H1 (cell line): Measurements from ENCODE around the gene SH3RF3. TPM values are rescaled to one million over a fixed set of nuclear protein-coding genes. Genes with fewer than 3 reads are reported as not detected.

Experiments
- CTCF ChIA-PET: fragments of 300-600 bp; sonication (Branson Sonifier 250); formaldehyde crosslinking; loops from one replicate; lab custom pipeline; 2021; ENCODE audit not compliant: partially characterized antibody; lab: Charles Lee
- POLR2A ChIA-PET: fragments of 300-600 bp; sonication (Branson Sonifier 250); formaldehyde crosslinking; loops from one replicate; lab custom pipeline; 2021; ENCODE audit warnings: inconsistent platforms; ENCODE audit not compliant: partially characterized antibody; lab: Charles Lee
- DNase-seq, 2 experiments: peaks; one replicate each; pipeline versions ENCODE4 v3.0.0 to v3.0.0-alpha.2; 2010 to 2022; ENCODE audit warnings: low spot score in 2 of 2, low read depth in 1 of 2, mixed read lengths in 1 of 2
- FAIRE-seq: peaks from 2 replicates; lab custom pipeline; 2011; peaks lifted over from hg19 to GRCh38; lab: Jason Lieb, UNC
- H2AFZ ChIP-seq: 2 replicates; pipeline ENCODE4 v1.8.1; 2012; ENCODE audit warnings: low read length, inconsistent platforms
- H2AK5ac ChIP-seq: 2 replicates; pipeline ENCODE4 v1.6.1; 2013; ENCODE audit warnings: low read depth, low read length
- H2BK120ac ChIP-seq: replicated peaks from 2 replicates; pipeline ENCODE3; 2013; ENCODE audit warnings: low read depth, low read length, inconsistent platforms
- H2BK12ac ChIP-seq: 2 replicates; pipeline ENCODE4 v1.6.1; 2013; ENCODE audit warnings: low read depth, low read length
- H2BK15ac ChIP-seq: 2 replicates; pipeline ENCODE4 v1.6.1; 2013; ENCODE audit warnings: low read length
- H2BK20ac ChIP-seq: 2 replicates; pipeline ENCODE4 v1.6.1; 2013; ENCODE audit warnings: low read length
- H2BK5ac ChIP-seq: 2 replicates; pipeline ENCODE4 v1.6.1; 2013; ENCODE audit warnings: low read depth, low read length
- H3K14ac ChIP-seq: 2 replicates; pipeline ENCODE4 v1.6.1; 2013; ENCODE audit warnings: inconsistent platforms; ENCODE audit not compliant: insufficient read length
- H3K18ac ChIP-seq: 2 replicates; pipeline ENCODE4 v1.6.1; 2013; ENCODE audit warnings: low read length; ENCODE audit errors: extremely low read depth
- H3K23ac ChIP-seq: 2 replicates; pipeline ENCODE4 v1.6.1; 2013; ENCODE audit warnings: inconsistent platforms; ENCODE audit not compliant: insufficient read length
- H3K23me2 ChIP-seq: 2 replicates; pipeline ENCODE4 v1.6.1; 2013; ENCODE audit warnings: low read depth, low read length
- H3K27ac ChIP-seq: 2 replicates; pipeline ENCODE4 v1.6.1; 2011; ENCODE audit warnings: low read depth, low read length, inconsistent platforms
- H3K27me3 ChIP-seq, 4 experiments: replicated peaks in 1 of 4; 1 replicate in 1 of 4; 2 replicates in 3 of 4; pipeline versions ENCODE4 v1.6.1 to v1.8.1; 2011 to 2013; ENCODE audit warnings: low read length in 3 of 4, mild to moderate bottlenecking in 3 of 4, inconsistent platforms in 2 of 4, mixed read lengths in 2 of 4, moderate library complexity in 1 of 4; ENCODE audit not compliant: control insufficient read depth in 3 of 4, insufficient read depth in 3 of 4; ENCODE audit errors: extremely low read depth in 1 of 4
- H3K36me3 ChIP-seq, 4 experiments: 2 replicates each; pipeline versions ENCODE4 v1.6.1 to v1.8.1; 2011 to 2013; ENCODE audit warnings: mild to moderate bottlenecking in 4 of 4, low read length in 3 of 4, moderate library complexity in 2 of 4, control low read depth in 1 of 4, inconsistent platforms in 1 of 4; ENCODE audit not compliant: insufficient read depth in 4 of 4, control insufficient read depth in 2 of 4
- H3K4ac ChIP-seq: replicated peaks from 2 replicates; pipeline ENCODE3; 2013; ENCODE audit warnings: low read length, low read depth, mixed read lengths, inconsistent platforms; ENCODE audit not compliant: insufficient read length
- H3K4me1 ChIP-seq, 4 experiments: replicated peaks in 1 of 4; 1 replicate in 1 of 4; 2 replicates in 3 of 4; pipeline versions ENCODE4 v1.6.1 to v1.8.1; 2011 to 2013; ENCODE audit warnings: low read length in 3 of 4, inconsistent platforms in 2 of 4, mixed read lengths in 1 of 4; ENCODE audit not compliant: insufficient read depth in 4 of 4, control insufficient read depth in 3 of 4
- H3K4me2 ChIP-seq, 2 experiments: 2 replicates each; pipeline versions ENCODE4 v1.6.1 to v1.8.1; 2011 to 2013; ENCODE audit warnings: low read depth in 2 of 2, low read length in 2 of 2, control low read depth in 1 of 2, inconsistent platforms in 1 of 2, mild to moderate bottlenecking in 1 of 2; ENCODE audit not compliant: insufficient read depth in 1 of 2
- H3K4me3 ChIP-seq, 4 experiments: fragments of 200-600, 300-600 bp in 1 of 4; sonication (generic), shearing (Covaris generic), sonication (Bioruptor Twin) in 1 of 4; 2 replicates each; pipeline versions ENCODE4 v1.5.1 to v1.8.1; 2011 to 2016; ENCODE audit warnings: low read length in 4 of 4, low read depth in 3 of 4, control low read depth in 2 of 4, inconsistent platforms in 2 of 4, mild to moderate bottlenecking in 2 of 4, mixed read lengths in 1 of 4, moderate library complexity in 1 of 4; ENCODE audit not compliant: insufficient read depth in 2 of 4; ENCODE audit errors: extremely low read depth in 1 of 4
- H3K56ac ChIP-seq: replicated peaks from 2 replicates; pipeline ENCODE3; 2013; ENCODE audit warnings: low read depth, mild to moderate bottlenecking, mixed read lengths, low read length, inconsistent platforms; ENCODE audit not compliant: insufficient read length
- H3K79me1 ChIP-seq: 2 replicates; pipeline ENCODE4 v1.6.1; 2013; ENCODE audit warnings: low read depth, low read length, control low read depth
- H3K79me2 ChIP-seq, 2 experiments: 2 replicates each; pipeline versions ENCODE4 v1.6.1 to v1.8.1; 2012 to 2013; ENCODE audit warnings: low read length in 2 of 2, mild to moderate bottlenecking in 2 of 2, inconsistent platforms in 1 of 2; ENCODE audit not compliant: insufficient read depth in 2 of 2, control insufficient read depth in 1 of 2
- H3K9ac ChIP-seq, 4 experiments: replicated peaks in 1 of 4; 1 replicate in 1 of 4; 2 replicates in 3 of 4; pipeline versions ENCODE4 v1.6.1 to v1.8.1; 2011 to 2013; ENCODE audit warnings: low read depth in 3 of 4, low read length in 3 of 4, control low read depth in 2 of 4, mild to moderate bottlenecking in 2 of 4, moderate library complexity in 2 of 4, inconsistent platforms in 1 of 4; ENCODE audit errors: extremely low read depth in 1 of 4
- H3K9me3 ChIP-seq, 2 experiments: 2 replicates each; pipeline versions ENCODE4 v1.6.1 to v1.8.1; 2012 to 2013; ENCODE audit warnings: mild to moderate bottlenecking in 2 of 2, moderate library complexity in 2 of 2, control low read depth in 1 of 2, inconsistent platforms in 1 of 2, low read depth in 1 of 2, low read length in 1 of 2, mixed read lengths in 1 of 2; ENCODE audit not compliant: insufficient read depth in 2 of 2
- H4K20me1 ChIP-seq, 2 experiments: replicated peaks in 1 of 2; 2 replicates each; pipeline versions ENCODE3 to v1.8.1; 2011 to 2013; ENCODE audit warnings: inconsistent platforms in 2 of 2, low read length in 2 of 2, mild to moderate bottlenecking in 1 of 2; ENCODE audit not compliant: insufficient read depth in 2 of 2, control insufficient read depth in 1 of 2
- H4K5ac ChIP-seq: 2 replicates; pipeline ENCODE4 v1.6.1; 2013; ENCODE audit warnings: low read length, low read depth, mixed read lengths, inconsistent platforms; ENCODE audit not compliant: insufficient read length
- H4K8ac ChIP-seq: 2 replicates; pipeline ENCODE4 v1.8.0; 2013; ENCODE audit warnings: mild to moderate bottlenecking, moderate library complexity, low read length, inconsistent platforms; ENCODE audit not compliant: insufficient read depth; ENCODE audit errors: extremely low read depth
- H4K91ac ChIP-seq: replicated peaks from 2 replicates; pipeline ENCODE3; 2013; ENCODE audit warnings: low read length, mixed read lengths, inconsistent platforms; ENCODE audit not compliant: insufficient read length
- BACH1 ChIP-seq: IDR thresholded peaks from 2 replicates; pipeline ENCODE4 v1.6.1; 2012; ENCODE audit warnings: low read length, improper control_type of control experiment
- HDAC6 ChIP-seq: IDR thresholded peaks from one replicate; pipeline ENCODE4 v1.7.1; 2012; ENCODE audit warnings: low read depth, mild to moderate bottlenecking, inconsistent platforms, low read length, moderate library complexity
- JUND ChIP-seq: IDR thresholded peaks from 2 replicates; pipeline ENCODE4 v1.6.1; 2011; ENCODE audit warnings: mild to moderate bottlenecking, improper control_type of control experiment, low read length
- KDM1A ChIP-seq: fragments of 200-600, 300-600 bp; sonication (generic); IDR thresholded peaks from 2 replicates; pipeline ENCODE4 v1.7.1; 2016; ENCODE audit warnings: mild to moderate bottlenecking, low read length, borderline replicate concordance
- KDM4A ChIP-seq: IDR thresholded peaks from one replicate; pipeline ENCODE4 v1.7.1; 2012; ENCODE audit warnings: low read depth, mild to moderate bottlenecking, moderate library complexity, low read length, inconsistent platforms; ENCODE audit not compliant: severe bottlenecking
- PHF8 ChIP-seq: fragments of 200-600 bp; sonication (generic); conservative IDR thresholded peaks from 2 replicates; pipeline ENCODE4 v1.7.1; 2012; ENCODE audit warnings: low read depth, mild to moderate bottlenecking, inconsistent platforms, low read length, moderate library complexity
- POU5F1 ChIP-seq: IDR thresholded peaks from 2 replicates; pipeline ENCODE4 v1.6.1; 2011; ENCODE audit warnings: low read depth, mild to moderate bottlenecking, low read length, moderate library complexity
- RXRA ChIP-seq: IDR thresholded peaks from 2 replicates; pipeline ENCODE4 v1.6.1; 2011; ENCODE audit warnings: low read depth, mild to moderate bottlenecking, low read length, moderate library complexity; ENCODE audit not compliant: insufficient read depth
- WGBS, 2 experiments: shearing (Covaris generic) in 1 of 2; methylation state at CpG; one replicate each; pipeline versions ENCODE4 v1.1.6 to v1.1.7; 2013 to 2015; ENCODE audit warnings: low lambda C conversion rate in 2 of 2, mixed read lengths in 2 of 2, inconsistent platforms in 1 of 2, low coverage in 1 of 2, missing lambda C conversion rate in 1 of 2; ENCODE audit not compliant: insufficient replicate concordance in 2 of 2, insufficient coverage in 1 of 2, insufficient read length in 1 of 2; ENCODE audit errors: extremely low coverage in 1 of 2, missing lambda C conversion rate in 1 of 2; 5-methylcytosine and 5-hydroxymethylcytosine counted together
- polyA plus RNA-seq, 7 experiments: library from polyadenylated mRNA; depleted of rRNA in 3 of 7; stranded (reverse) in 5 of 7; unstranded in 2 of 7; fragments of >200 nt in 5 of 7; fragments of 200-250 nt in 2 of 7; gene quantifications; 1 replicate in 5 of 7; 2 replicates in 1 of 7; 4 replicates in 1 of 7; pipeline versions ENCODE4 v1.2.1 to v1.2.3, GENCODE V29; 2011 to 2013; ENCODE audit warnings: missing spikeins in 2 of 7, mixed read lengths in 2 of 7
- total RNA-seq: library from RNA; stranded (reverse); fragmentation: NEBNext Ultra II Directional; extraction: Animal tissue kit (Norgen Biotek cat#: 25700); gene quantifications from 2 replicates; pipeline ENCODE4 v1.2.1, GENCODE V29; 2021
- TF ChIP-seq, protein P1 (sequence below): IDR thresholded peaks from 2 replicates; pipeline ENCODE4 v1.6.1; 2012; ENCODE audit warnings: inconsistent platforms
- TF ChIP-seq, protein P2 (sequence below): IDR thresholded peaks from 2 replicates; pipeline ENCODE4 v1.6.1; 2012; ENCODE audit warnings: inconsistent platforms

SH3RF3 gene
- total and polyA plus RNA-seq, 2 of the 8 experiments (the other 6 are each of a cell fraction or from before 2014, with no cell fraction given): 0.11 to 0.65 TPM

GRCh38 chr2:109171444-109172334 lies 42.7 kb downstream of the SH3RF3 start:
- CTCF ChIA-PET: interaction anchor here (1.0 to 4.5 kb wide), 7 partner anchors 10 to 339 kb away, joined by 3 to 16 read pairs (median 3); no protein-coding TSS in a partner anchor
- no peak overlapping the region; the same call in 1 of the 2 replicates for H2BK12ac ChIP-seq
- H3K14ac ChIP-seq: no peak overlapping the region
- H3K56ac ChIP-seq: no peak overlapping the region
- no peak overlapping the region for H3K4me2 ChIP-seq
- no peaks in the 10 kb centered on the region for H3K79me1 ChIP-seq
- DNase-seq (no peak), FAIRE-seq (no peak)
- POLR2A ChIA-PET: no interaction called here
- 0 out of 2 replicates have a peak overlapping the region, but pooled peaks have one; percentile 15 for H2AFZ ChIP-seq
- H3K9ac ChIP-seq: no peak overlapping the region
- no peak overlapping the region; the same call in 1 of the 2 replicates for H3K18ac ChIP-seq
- no peak overlapping the region for H3K23ac ChIP-seq
- H3K4me1 ChIP-seq: peaks cover 0 to 8% (median 4%) of the 10 kb centered on the region in 4 experiments; a peak in 3 of 7 replicates
- no peaks in the 10 kb centered on the region for H3K23me2 ChIP-seq
- no peak overlapping the region for H3K4ac ChIP-seq
- no peak overlapping the region for H3K27ac ChIP-seq
- H4K5ac ChIP-seq: no peak overlapping the region
- H4K8ac ChIP-seq: no peak overlapping the region
- no peak overlapping the region for H2BK5ac ChIP-seq
- H2BK20ac ChIP-seq: no peak overlapping the region
- H4K20me1 ChIP-seq: no peaks in the 10 kb centered on the region
- no peak overlapping the region for H2BK15ac ChIP-seq
- 81% methylated on average over 35 of the region's 36 CpGs; no CpG with 5 or more reads in 1 of the 2 experiments for WGBS, 2 experiments
- H3K36me3 ChIP-seq: no peaks in the 10 kb centered on the region
- no peaks in the 10 kb centered on the region for H3K79me2 ChIP-seq
- H3K4me3 ChIP-seq: no peak overlapping the region
- no peaks in the 10 kb centered on the region; a peak in 1 of 4 replicates for H3K9me3 ChIP-seq
- no peak overlapping the region for H4K91ac ChIP-seq
- H2AK5ac ChIP-seq: no peak overlapping the region
- no peak overlapping the region for H2BK120ac ChIP-seq
- H3K27me3 ChIP-seq: no peaks in the 10 kb centered on the region
- TF ChIP-seq, protein P1, sequence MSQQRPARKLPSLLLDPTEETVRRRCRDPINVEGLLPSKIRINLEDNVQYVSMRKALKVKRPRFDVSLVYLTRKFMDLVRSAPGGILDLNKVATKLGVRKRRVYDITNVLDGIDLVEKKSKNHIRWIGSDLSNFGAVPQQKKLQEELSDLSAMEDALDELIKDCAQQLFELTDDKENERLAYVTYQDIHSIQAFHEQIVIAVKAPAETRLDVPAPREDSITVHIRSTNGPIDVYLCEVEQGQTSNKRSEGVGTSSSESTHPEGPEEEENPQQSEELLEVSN: no peak
- TF ChIP-seq RXRA (no peak), JUND (no peak), HDAC6 (no peak), PHF8 (no peak), KDM1A (no peak), BACH1 (no peak), KDM4A (no peak), POU5F1 (no peak)
- TF ChIP-seq, protein P2, sequence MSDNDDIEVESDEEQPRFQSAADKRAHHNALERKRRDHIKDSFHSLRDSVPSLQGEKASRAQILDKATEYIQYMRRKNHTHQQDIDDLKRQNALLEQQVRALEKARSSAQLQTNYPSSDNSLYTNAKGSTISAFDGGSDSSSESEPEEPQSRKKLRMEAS: no peak
